ENCODE measurements around the gene SLC25A6. TPM values are rescaled to one million over a fixed set of nuclear protein-coding genes. Genes with fewer than 3 reads are reported as not detected.

Gene SLC25A6
- polyA plus RNA-seq, 1 of the 3 experiments (the other 2 are of a cell fraction), result 981 TPM

DNA sequence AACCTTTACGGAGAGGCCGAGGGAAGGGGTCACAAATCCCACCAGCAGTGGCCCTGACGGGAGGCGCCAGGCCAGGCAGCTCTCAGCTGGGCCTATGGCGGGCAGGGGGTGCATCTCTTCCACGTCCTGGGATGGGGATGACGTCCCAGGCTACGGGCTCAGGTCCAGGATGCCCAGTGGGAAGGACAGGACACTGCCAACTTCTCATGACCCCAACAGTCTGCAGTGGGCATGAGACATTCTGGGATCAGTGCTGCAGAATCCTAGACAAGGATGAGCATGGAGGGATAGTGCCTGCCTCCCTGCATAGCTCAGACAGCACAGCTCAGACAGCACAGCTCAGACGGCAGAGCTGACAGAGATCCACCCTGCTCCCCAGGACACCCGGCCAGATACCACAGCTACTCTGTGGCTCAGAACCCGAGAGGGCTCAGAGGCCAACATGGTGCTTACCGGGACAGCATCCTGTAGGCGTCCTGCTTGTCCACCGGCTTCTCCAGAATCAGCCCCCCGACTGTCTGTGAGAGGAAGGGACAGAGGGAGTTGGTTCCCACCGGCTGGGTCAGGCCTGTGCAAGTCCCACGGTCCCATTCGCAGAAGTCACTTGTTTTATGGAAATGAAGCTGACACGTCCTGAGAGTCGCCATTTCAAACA lies 43.5 kb upstream of the SLC25A6 start:
- H3K4me1 ChIP-seq (ENCODE audit: control insufficient read depth in 1 of 2, insufficient read depth in 2 of 2, low read depth in 1 of 2, low read length in 1 of 2), result no peaks in the 10 kb centered on the region
- peaks cover 3 to 4% of the 10 kb centered on the region in 2 experiments for H3K36me3 ChIP-seq (replicated peaks in 1 of 2; ENCODE audit: control insufficient read depth in 1 of 2, insufficient read depth in 2 of 2, low read length in 1 of 2)
- H3K27ac ChIP-seq (ENCODE audit: low read depth in 2 of 2, low read length in 1 of 2), result no peak overlapping the region
- POLR2A ChIA-PET, result no interaction called here
- CTCF ChIA-PET, result no interaction called here
- H3K9me2 ChIP-seq, result no peaks in the 10 kb centered on the region
- no peaks in the 10 kb centered on the region for H3K27me3 ChIP-seq (ENCODE audit: insufficient read depth)
- H3K4me2 ChIP-seq, result no peak overlapping the region
- no peak for DNase-seq
- H4K20me1 ChIP-seq (ENCODE audit: insufficient read depth), result no peaks in the 10 kb centered on the region
- no peak overlapping the region for H2AFZ ChIP-seq (ENCODE audit: low read depth)
- no peak overlapping the region for H3K4me3 ChIP-seq (ENCODE audit: low read depth in 2 of 2, low read length in 1 of 2)
- H3F3A ChIP-seq (replicated peaks; ENCODE audit: insufficient read depth), result no peaks in the 10 kb centered on the region
- TF ChIP-seq RXRA (IDR thresholded peaks at IDR 0.05; ENCODE audit: borderline replicate concordance, low read depth) (no peak), FOXM1 (IDR thresholded peaks at IDR 0.05; ENCODE audit: low read depth) (no peak), TEAD4 (IDR thresholded peaks at IDR 0.05; ENCODE audit: borderline replicate concordance, insufficient read depth) (no peak), RFX5 (IDR thresholded peaks at IDR 0.05; ENCODE audit: low read length) (no peak), SMC3 (IDR thresholded peaks at IDR 0.05; ENCODE audit: low read depth, low read length) (no peak), TCF12 (IDR thresholded peaks at IDR 0.05) (no peak), EP300 (IDR thresholded peaks at IDR 0.05; ENCODE audit: borderline replicate concordance in 1 of 2, low read depth in 1 of 2, low read length in 1 of 2) (no peak), TAF1 (IDR thresholded peaks at IDR 0.05; ENCODE audit: borderline replicate concordance, low read depth, low read length) (no peak)
- no peaks in the 10 kb centered on the region for H3K79me2 ChIP-seq (ENCODE audit: insufficient read depth)
- no peak overlapping the region for H3K9ac ChIP-seq
- H3K9me3 ChIP-seq, result no peaks in the 10 kb centered on the region
- 96% methylated on average over 12 of the region's 20 CpGs for WGBS (ENCODE audit: low lambda C conversion rate)

GRCh38 chrX:1434871-1435240 lies 42.9 kb upstream of the SLC25A6 start:
- no peak overlapping the region for H3K9ac ChIP-seq
- H3K27ac ChIP-seq (ENCODE audit: low read depth in 2 of 2, low read length in 1 of 2), result no peak overlapping the region
- no peaks in the 10 kb centered on the region for H3F3A ChIP-seq (replicated peaks; ENCODE audit: insufficient read depth)
- H3K4me1 ChIP-seq (ENCODE audit: control insufficient read depth in 1 of 2, insufficient read depth in 2 of 2, low read depth in 1 of 2, low read length in 1 of 2), result no peaks in the 10 kb centered on the region
- no peaks in the 10 kb centered on the region for H3K79me2 ChIP-seq (ENCODE audit: insufficient read depth)
- H3K36me3 ChIP-seq (replicated peaks in 1 of 2; ENCODE audit: control insufficient read depth in 1 of 2, insufficient read depth in 2 of 2, low read length in 1 of 2), result peaks cover 3 to 4% of the 10 kb centered on the region in 2 experiments
- no peaks in the 10 kb centered on the region for H3K27me3 ChIP-seq (ENCODE audit: insufficient read depth)
- no peaks in the 10 kb centered on the region for H4K20me1 ChIP-seq (ENCODE audit: insufficient read depth)
- 96% methylated on average over 22 of the region's 22 CpGs for WGBS (ENCODE audit: low lambda C conversion rate)
- no peak overlapping the region for H2AFZ ChIP-seq (ENCODE audit: low read depth)
- DNase-seq, result no peak
- H3K4me3 ChIP-seq (ENCODE audit: low read depth in 2 of 2, low read length in 1 of 2), result no peak overlapping the region
- no peak overlapping the region for H3K4me2 ChIP-seq
- ChIA-PET CTCF (no interaction called here), POLR2A (no interaction called here)
- no peaks in the 10 kb centered on the region for H3K9me2 ChIP-seq
- no peaks in the 10 kb centered on the region for H3K9me3 ChIP-seq
- TF ChIP-seq, protein P1, sequence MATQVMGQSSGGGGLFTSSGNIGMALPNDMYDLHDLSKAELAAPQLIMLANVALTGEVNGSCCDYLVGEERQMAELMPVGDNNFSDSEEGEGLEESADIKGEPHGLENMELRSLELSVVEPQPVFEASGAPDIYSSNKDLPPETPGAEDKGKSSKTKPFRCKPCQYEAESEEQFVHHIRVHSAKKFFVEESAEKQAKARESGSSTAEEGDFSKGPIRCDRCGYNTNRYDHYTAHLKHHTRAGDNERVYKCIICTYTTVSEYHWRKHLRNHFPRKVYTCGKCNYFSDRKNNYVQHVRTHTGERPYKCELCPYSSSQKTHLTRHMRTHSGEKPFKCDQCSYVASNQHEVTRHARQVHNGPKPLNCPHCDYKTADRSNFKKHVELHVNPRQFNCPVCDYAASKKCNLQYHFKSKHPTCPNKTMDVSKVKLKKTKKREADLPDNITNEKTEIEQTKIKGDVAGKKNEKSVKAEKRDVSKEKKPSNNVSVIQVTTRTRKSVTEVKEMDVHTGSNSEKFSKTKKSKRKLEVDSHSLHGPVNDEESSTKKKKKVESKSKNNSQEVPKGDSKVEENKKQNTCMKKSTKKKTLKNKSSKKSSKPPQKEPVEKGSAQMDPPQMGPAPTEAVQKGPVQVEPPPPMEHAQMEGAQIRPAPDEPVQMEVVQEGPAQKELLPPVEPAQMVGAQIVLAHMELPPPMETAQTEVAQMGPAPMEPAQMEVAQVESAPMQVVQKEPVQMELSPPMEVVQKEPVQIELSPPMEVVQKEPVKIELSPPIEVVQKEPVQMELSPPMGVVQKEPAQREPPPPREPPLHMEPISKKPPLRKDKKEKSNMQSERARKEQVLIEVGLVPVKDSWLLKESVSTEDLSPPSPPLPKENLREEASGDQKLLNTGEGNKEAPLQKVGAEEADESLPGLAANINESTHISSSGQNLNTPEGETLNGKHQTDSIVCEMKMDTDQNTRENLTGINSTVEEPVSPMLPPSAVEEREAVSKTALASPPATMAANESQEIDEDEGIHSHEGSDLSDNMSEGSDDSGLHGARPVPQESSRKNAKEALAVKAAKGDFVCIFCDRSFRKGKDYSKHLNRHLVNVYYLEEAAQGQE (IDR thresholded peaks at IDR 0.05; ENCODE audit: low read depth, low read length), result no peak
- TF ChIP-seq USF2 (IDR thresholded peaks at IDR 0.05; ENCODE audit: borderline replicate concordance, low read depth, low read length), result no peak
- no peak for TF ChIP-seq RCOR1 (IDR thresholded peaks at IDR 0.05; ENCODE audit: low read length)
- no peak for TF ChIP-seq RAD21 (IDR thresholded peaks at IDR 0.05; ENCODE audit: low read length)
- TF ChIP-seq, protein P2, sequence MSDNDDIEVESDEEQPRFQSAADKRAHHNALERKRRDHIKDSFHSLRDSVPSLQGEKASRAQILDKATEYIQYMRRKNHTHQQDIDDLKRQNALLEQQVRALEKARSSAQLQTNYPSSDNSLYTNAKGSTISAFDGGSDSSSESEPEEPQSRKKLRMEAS (IDR thresholded peaks at IDR 0.05; ENCODE audit: low read depth), result no peak
- TF ChIP-seq RXRA (IDR thresholded peaks at IDR 0.05; ENCODE audit: borderline replicate concordance, low read depth), result no peak
- no peak for TF ChIP-seq GABPA (IDR thresholded peaks at IDR 0.05; ENCODE audit: low read depth)
- TF ChIP-seq POLR2AphosphoS5 (IDR thresholded peaks at IDR 0.05; ENCODE audit: low read depth, low read length), result no peak
- no peak for TF ChIP-seq TEAD4 (IDR thresholded peaks at IDR 0.05; ENCODE audit: borderline replicate concordance, insufficient read depth)
- TF ChIP-seq CTCF (IDR thresholded peaks at IDR 0.05), result no peak
- no peak for TF ChIP-seq YY1 (IDR thresholded peaks at IDR 0.05; ENCODE audit: low read depth)
- TF ChIP-seq FOSL2 (IDR thresholded peaks at IDR 0.05; ENCODE audit: borderline replicate concordance, low read depth), result no peak
- TF ChIP-seq, protein P3, sequence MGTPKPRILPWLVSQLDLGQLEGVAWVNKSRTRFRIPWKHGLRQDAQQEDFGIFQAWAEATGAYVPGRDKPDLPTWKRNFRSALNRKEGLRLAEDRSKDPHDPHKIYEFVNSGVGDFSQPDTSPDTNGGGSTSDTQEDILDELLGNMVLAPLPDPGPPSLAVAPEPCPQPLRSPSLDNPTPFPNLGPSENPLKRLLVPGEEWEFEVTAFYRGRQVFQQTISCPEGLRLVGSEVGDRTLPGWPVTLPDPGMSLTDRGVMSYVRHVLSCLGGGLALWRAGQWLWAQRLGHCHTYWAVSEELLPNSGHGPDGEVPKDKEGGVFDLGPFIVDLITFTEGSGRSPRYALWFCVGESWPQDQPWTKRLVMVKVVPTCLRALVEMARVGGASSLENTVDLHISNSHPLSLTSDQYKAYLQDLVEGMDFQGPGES (IDR thresholded peaks at IDR 0.05; ENCODE audit: low read depth, low read length), result no peak
- TF ChIP-seq NFIC (IDR thresholded peaks at IDR 0.05; ENCODE audit: borderline replicate concordance), result no peak

Data from SK-N-SH (cell line).